ENCODE data around the gene ISG15.
"Not testable (repeated sequence)": the region's sequence is repeated elsewhere in the genome, so short reads cannot be mapped to it uniquely, and the experiment has no call there.

ISG15 gene

GRCh38 chr1:1030867-1031658 lies 17.8 kb downstream of the ISG15 start:
- not testable (repeated sequence) for DNase-seq (ENCODE audit: low read depth)

- DNase-seq (ENCODE audit: low read depth), result no peak
Observed at GRCh38 chr1:1031659-1032235, 18.4 kb downstream of the ISG15 start.

DNA sequence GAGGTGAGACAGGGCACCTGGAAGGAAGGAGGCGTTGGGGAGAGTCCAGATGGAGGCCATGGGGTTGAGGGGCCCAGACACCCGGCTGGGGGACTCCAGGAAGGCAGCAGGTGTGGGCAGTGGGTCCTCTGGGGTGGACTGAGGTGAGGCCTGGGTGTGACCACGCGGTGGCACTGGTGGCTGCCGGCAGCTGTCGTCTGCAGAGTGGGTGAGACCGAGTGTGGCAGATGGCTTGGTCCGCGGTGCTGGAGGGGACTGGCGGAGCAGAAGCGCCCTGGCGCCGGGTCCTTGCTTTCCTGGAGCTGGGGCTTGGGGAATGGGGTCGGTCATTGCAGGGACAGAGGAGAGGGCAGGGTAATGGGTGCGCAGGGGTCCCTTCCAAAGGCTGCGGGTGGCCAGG lies 19.1 kb downstream of the ISG15 start:
- no peak for DNase-seq (ENCODE audit: low read depth)

GRCh38 chr1:1033009-1033587 lies 19.8 kb downstream of the ISG15 start:
- DNase-seq (ENCODE audit: low read depth), result peak; percentile 71

- no peak for DNase-seq (ENCODE audit: low read depth)
Observed at GRCh38 chr1:1033731-1034438, 20.6 kb downstream of the ISG15 start.

DNA sequence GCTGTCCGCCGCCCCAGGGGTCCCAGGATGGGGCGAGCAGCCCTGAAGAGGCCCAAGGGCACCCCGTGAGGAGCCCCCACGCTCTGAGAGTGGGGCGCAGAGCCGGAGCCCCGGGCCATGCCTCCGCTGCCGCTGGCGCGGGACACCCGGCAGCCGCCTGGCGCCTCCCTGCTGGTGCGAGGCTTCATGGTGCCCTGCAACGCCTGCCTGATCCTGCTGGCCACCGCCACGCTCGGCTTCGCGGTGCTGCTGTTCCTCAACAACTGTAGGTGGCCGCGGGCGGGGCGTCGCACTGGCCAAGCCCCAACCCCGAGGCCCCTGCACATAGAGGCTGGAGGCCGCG lies 21.1 kb downstream of the ISG15 start:
- no peak for DNase-seq (ENCODE audit: low read depth)

DNA sequence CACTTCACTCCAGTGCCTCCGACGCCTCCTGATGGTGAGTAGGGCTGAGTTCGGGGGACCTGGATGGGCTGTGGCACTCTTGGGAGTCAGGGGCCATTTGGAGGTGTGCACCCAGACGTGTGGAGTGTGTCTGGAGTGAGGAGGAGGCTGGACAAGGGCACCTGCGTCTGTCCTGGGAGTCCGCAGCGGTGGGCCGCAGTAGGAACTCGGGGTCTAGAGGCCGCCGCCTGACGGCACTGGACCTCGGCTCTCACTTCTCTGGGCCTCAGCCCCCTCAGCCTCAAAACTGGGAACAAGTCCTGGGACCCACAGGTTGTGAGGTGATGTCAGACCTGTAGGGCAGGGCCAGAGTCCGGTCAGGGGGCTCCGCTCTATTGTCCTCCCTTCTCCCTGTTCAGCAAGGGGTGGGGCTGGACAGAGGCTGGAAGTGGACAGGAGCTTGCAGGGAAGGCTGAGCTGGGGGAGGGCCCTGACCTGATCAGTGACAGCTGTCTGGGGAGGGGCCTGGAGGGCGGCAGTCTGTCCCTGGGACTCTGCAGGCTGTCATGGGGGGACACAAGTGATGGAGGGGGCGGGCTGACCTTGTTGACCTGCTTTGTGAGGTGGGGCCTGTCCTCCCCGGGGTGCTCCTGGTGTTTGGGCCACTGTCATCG lies 22.1 kb downstream of the ISG15 start:
- DNase-seq (ENCODE audit: low read depth), result no peak

DNA sequence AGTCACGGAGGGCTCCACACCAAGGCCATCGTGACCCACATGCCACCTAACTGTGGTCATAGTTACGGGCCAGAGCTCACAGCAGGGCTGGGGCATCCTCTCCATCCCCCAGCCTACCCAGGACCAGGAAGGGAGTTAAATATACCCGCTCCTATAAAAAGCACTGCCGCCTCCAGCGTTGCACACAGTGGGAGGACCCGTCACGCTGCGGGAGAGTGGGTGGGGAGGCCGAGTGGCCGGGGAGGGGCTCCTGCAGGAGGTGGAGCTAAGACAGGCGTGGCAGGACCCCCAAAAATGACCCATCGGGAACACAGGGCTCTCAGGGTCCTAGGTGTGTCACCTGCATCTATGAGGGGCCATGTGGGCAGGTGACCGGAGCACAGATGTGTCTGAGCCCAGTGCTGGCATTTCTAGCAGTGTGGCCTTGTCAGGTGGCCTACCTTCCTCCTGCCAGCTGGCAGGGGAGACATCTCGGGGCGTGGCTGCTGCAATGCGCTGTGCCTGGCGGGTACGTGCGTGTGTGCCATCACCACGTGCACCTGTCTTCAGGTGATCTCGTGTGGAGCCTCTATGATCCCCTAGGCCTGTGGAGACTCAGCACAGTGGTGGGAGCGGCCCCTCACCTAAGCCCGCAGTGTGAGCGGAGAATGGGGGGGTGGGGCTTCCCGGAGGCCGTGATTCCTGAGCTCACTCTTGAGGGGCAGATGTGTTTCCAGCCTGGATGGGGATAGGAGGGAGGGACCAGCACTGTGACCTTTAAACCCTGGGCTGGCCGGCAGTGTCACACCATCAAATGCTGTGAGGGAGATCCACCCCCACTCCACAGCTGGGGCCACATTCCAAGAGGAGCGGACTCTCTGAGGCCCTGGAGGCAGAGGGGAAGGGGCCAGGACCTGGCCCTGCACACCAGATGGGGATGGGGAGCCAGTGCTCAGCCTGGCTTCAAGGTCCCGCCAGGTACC lies 24.4 kb downstream of the ISG15 start:
- DNase-seq (ENCODE audit: low read depth), result no peak

DNA sequence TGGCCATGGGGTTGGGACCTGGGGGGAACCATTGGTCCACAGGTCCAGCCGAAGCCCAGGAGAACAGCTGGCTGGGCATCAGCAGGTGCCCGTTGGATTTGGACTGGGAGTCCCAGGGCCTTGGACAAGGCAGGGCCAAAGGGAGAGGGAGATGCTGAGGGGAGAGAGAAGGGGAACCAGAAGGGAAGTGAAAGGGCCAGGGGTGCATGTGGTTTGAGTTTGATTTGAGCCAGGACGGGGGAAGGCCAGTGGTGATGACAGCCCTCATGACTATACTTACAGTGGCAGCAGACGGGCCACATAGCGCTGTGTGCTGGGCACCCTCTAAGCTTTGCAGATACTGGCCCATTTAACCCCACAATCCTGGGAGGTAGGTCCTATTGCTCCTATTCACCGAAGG lies 25.4 kb downstream of the ISG15 start:
- DNase-seq (ENCODE audit: low read depth), result no peak

DNA sequence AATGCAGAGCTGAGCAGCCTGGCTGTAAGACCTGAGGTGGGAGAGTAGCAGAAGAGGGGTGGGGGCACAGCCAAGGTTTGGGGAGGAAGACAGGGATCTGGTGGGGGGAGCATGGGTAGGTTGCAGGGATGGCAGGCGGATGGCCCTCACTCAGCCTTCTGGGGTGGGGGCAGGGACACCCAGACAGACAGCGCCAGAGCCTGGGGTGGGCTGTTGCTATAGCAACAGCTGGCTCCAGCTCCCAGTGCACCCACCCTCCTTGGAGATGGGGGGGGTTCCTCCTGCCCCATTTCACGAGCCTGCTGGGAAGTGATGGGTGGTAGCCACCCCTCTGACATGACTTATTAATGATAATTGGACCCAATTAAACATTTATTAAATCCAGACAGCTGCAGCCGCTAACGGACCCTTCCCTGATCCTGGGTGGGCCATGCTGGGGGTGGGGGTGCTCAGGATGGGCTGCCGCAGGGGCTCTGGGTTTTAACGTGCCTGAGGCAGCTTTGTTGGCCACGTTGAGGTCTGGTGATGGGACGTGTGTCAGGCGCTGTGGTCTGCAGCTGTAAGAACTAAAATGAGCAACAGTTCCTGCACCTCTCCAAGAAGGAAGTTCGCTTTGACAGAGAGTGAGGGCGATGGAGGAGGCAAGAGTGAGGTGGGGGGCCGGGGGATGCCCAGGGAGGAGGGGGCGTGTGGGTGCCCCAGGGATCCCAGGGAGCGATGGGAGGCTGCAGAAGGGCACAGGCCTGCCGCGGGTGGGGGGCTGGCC lies 26.0 kb downstream of the ISG15 start:
- DNase-seq (ENCODE audit: low read depth), result no peak

DNA sequence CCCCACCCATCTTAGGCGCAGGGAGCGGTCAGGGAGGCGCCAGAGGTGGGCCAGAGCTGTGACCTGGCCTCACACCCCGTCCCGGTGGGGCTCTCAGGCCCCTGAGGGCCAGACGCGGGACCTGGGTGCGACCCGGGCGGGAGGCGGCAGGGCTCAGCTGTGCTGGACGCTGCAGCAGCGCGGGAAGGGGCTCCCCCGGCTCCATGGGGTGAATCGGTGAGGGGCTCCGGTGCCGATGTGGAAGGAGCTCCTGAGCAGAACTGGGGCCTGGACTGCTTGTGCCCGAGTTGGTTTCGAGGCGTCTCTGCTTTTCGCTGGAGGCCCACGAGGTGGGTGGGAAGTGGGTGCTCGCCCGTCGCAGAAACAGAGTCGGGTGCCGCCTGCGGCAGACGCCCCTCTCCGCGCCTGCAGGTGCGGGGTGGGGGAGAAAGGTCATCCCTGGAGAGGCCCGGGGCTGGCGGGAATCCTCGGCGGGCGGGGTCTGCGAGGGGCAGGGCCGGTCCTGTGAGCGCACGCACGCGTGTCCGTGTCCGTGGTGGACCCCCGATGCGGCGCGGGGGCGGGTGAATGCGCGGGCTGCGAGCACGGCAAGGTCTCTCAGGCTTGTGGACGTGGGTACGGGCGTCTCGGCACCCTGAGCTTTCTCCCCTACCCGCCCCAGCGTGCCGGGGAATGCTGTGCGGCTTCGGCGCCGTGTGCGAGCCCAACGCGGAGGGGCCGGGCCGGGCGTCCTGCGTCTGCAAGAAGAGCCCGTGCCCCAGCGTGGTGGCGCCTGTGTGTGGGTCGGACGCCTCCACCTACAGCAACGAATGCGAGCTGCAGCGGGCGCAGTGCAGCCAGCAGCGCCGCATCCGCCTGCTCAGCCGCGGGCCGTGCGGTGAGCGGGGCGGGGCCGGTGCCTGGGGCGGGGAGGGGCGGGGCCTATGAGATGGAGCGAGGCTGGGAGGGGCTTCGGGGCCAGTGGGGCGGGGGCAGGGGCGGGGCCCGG lies 27.0 kb downstream of the ISG15 start:
- peak; percentile 54 for DNase-seq (ENCODE audit: low read depth)

GRCh38 chr1:1041092-1041523 lies 27.8 kb downstream of the ISG15 start:
- DNase-seq (ENCODE audit: low read depth), result no peak

- no peak for DNase-seq (ENCODE audit: low read depth)
Observed at GRCh38 chr1:1041873-1042272, 28.6 kb downstream of the ISG15 start.

DNA sequence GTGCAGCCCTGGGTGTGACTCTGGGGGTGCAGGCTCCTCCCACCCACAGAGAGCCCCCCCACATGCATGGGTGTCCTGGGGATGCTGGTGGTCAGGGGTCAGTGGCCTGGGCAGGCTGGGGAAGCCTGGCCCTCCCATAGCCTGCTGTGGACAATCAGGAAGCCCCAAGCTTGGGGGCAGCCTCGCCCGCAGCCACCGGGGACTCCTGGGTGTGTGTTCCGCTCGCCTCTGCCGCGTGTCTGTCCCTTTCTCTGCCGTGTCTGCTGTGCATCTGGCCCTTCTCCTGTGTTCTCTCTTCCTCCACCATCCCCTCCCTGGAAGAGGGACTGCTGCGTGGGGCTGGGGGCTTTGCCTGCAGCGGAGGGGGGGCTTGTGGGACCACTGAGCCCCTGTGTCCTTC lies 29.5 kb downstream of the ISG15 start:
- DNase-seq (ENCODE audit: low read depth), result no peak

- DNase-seq (ENCODE audit: low read depth), result no peak
Observed at GRCh38 chr1:1043411-1043810, 30.1 kb downstream of the ISG15 start.

DNA sequence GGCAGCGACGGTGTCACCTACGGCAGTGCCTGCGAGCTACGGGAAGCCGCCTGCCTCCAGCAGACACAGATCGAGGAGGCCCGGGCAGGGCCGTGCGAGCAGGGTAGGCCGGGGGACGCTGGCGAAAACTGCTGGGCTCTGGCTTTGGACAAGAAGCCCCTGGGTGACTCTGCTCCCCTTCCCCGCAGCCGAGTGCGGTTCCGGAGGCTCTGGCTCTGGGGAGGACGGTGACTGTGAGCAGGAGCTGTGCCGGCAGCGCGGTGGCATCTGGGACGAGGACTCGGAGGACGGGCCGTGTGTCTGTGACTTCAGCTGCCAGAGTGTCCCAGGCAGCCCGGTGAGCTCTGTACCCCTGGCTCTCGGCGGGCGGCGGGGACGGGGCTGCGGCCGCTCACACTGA lies 30.6 kb downstream of the ISG15 start:
- no peak for DNase-seq (ENCODE audit: low read depth)

- DNase-seq (ENCODE audit: low read depth), result no peak
Observed at GRCh38 chr1:1044455-1045078, 31.3 kb downstream of the ISG15 start.

GRCh38 chr1:1045129-1045528 lies 31.8 kb downstream of the ISG15 start:
- no peak for DNase-seq (ENCODE audit: low read depth)

GRCh38 chr1:1046243-1046642 lies 32.9 kb downstream of the ISG15 start:
- DNase-seq (ENCODE audit: low read depth), result no peak

All from stimulated activated CD8-positive, alpha-beta memory T cell treated with anti-CD3 and anti-CD28 coated beads, Interleukin-12 subunit alpha, Interleukin-12 subunit beta, amount 100 ng/mL, for 1 hour (primary cell).